OCI-LY1 (cell line): ENCODE results near the gene FCAMR.

Source experiments
- H2AFZ ChIP-seq: fragments of 200-600 bp; sonication (generic), shearing (Covaris generic); 2 replicates; pipeline ENCODE4 v1.6.0; 2014; ENCODE audit warnings: antibody characterized with exemption, mild to moderate bottlenecking, low read length
- H3F3A ChIP-seq: fragments of 200-600 bp; sonication (generic), shearing (Covaris generic); 2 replicates; pipeline ENCODE4 v1.6.0; 2014; ENCODE audit warnings: mild to moderate bottlenecking, antibody characterized with exemption, low read length, moderate library complexity; ENCODE audit not compliant: insufficient read depth
- H3K27ac ChIP-seq: fragments of 200-600 bp; sonication (generic); 2 replicates; pipeline ENCODE4 v1.5.1; 2014; ENCODE audit warnings: low read length, mixed run types, mild to moderate bottlenecking, low read depth; ENCODE audit not compliant: poor library complexity, severe bottlenecking
- H3K27me3 ChIP-seq: fragments of 200-600 bp; sonication (generic); 2 replicates; pipeline ENCODE4 v1.6.0; 2014; ENCODE audit warnings: antibody characterized with exemption, mild to moderate bottlenecking, low read length, moderate library complexity; ENCODE audit not compliant: insufficient read depth
- H3K36me3 ChIP-seq: fragments of 200-600 bp; sonication (generic); 2 replicates; pipeline ENCODE4 v1.6.1; 2014; ENCODE audit warnings: mild to moderate bottlenecking, antibody characterized with exemption, low read length, moderate library complexity, mixed read lengths; ENCODE audit not compliant: insufficient read depth
- H3K4me1 ChIP-seq: fragments of 200-600 bp; sonication (generic); 2 replicates; pipeline ENCODE4 v1.5.1; 2014; ENCODE audit warnings: mild to moderate bottlenecking, low read length, moderate library complexity; ENCODE audit not compliant: insufficient read depth, severe bottlenecking
- H3K4me2 ChIP-seq: fragments of 200-600 bp; sonication (generic), shearing (Covaris generic); 2 replicates; pipeline ENCODE4 v1.6.1; 2014; ENCODE audit warnings: low read length
- H3K4me3 ChIP-seq: fragments of 200-600 bp; sonication (generic); 2 replicates; pipeline ENCODE4 v1.5.1; 2014; ENCODE audit warnings: low read length, low read depth, mild to moderate bottlenecking, mixed read lengths; ENCODE audit not compliant: poor library complexity, severe bottlenecking
- H3K79me2 ChIP-seq: fragments of 200-600 bp; shearing (Covaris generic); 2 replicates; pipeline ENCODE4 v1.6.1; 2016; ENCODE audit warnings: mixed run types, low read length, mixed read lengths; ENCODE audit not compliant: insufficient read depth
- H3K9ac ChIP-seq: fragments of 200-600 bp; sonication (generic), shearing (Covaris generic); 2 replicates; pipeline ENCODE4 v1.6.1; 2014; ENCODE audit warnings: mild to moderate bottlenecking, low read length, mixed read lengths
- H3K9me2 ChIP-seq: fragments of 200-600 bp; sonication (generic), shearing (Covaris generic); 2 replicates; pipeline ENCODE4 v1.6.1; 2014; ENCODE audit warnings: low read depth, mild to moderate bottlenecking, low read length, mixed read lengths
- H3K9me3 ChIP-seq: fragments of 200-600 bp; shearing (Covaris generic); 2 replicates; pipeline ENCODE4 v1.6.1; 2014; ENCODE audit warnings: low read length, mixed read lengths
- H4K20me1 ChIP-seq: fragments of 200-600 bp; sonication (generic), shearing (Covaris generic); 2 replicates; pipeline ENCODE4 v1.6.0; 2016; ENCODE audit warnings: mild to moderate bottlenecking, low read length; ENCODE audit not compliant: insufficient read depth
- EZH2 ChIP-seq: fragments of 200-600 bp; sonication (generic), shearing (Covaris generic); IDR thresholded peaks from 2 replicates; pipeline ENCODE4 v1.8.0; 2017; ENCODE audit warnings: borderline replicate concordance, mixed run types, mild to moderate bottlenecking, antibody characterized with exemption, low read length, moderate library complexity, mixed read lengths
- TF ChIP-seq, protein P1 (sequence below): fragments of 200-600 bp; sonication (generic), shearing (Covaris generic); IDR thresholded peaks from 2 replicates; pipeline ENCODE4 v1.5.1; 2017; ENCODE audit warnings: mild to moderate bottlenecking, antibody characterized with exemption, low read length, moderate library complexity, mixed read lengths

FCAMR gene

DNA sequence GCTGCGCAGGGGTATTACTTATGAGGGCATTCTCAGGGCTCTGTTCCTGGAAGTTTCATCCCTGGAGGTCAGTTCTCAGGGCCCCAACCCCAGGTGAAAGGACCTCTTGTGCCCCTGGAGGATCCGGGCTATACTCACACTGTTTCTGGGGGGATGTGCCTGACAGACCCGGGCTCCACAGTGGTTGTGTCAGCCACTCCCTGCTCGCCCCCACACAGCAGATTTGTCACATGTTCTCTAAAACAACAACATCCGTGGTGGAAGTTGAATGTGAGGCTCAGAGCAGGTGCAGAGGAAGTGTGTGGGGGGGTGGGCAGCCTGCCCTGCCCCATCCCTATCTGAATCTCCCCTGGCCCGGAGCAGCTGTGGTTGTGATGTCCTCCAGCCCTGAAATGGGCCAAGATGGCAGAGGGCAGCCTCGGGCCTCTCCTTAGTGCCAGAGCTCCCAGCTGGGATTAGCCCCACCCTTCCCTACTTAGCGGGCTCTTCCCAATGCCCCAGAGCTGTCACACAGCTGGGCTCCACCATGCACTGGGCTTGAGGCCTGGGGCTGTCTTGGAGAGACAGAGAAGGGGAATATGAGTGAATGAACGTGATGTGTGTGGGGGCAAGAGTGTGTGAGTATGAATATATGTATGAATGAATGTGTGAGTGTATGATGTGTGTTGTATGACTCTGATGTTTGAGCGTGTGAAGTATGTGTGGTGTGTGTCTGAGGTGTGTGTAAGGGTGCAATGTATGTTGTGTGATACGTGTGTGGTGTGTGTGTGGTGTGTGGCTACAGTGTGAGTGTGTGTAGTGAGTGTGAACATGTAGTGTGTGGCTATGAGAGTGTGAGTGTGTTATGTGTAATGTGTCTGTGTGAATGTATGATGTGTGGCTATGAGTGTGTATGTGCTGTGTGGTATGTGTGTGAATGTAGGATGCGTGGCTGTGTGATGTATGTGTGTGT is 47.0 kb downstream of the FCAMR start:
- TF ChIP-seq, protein P1, sequence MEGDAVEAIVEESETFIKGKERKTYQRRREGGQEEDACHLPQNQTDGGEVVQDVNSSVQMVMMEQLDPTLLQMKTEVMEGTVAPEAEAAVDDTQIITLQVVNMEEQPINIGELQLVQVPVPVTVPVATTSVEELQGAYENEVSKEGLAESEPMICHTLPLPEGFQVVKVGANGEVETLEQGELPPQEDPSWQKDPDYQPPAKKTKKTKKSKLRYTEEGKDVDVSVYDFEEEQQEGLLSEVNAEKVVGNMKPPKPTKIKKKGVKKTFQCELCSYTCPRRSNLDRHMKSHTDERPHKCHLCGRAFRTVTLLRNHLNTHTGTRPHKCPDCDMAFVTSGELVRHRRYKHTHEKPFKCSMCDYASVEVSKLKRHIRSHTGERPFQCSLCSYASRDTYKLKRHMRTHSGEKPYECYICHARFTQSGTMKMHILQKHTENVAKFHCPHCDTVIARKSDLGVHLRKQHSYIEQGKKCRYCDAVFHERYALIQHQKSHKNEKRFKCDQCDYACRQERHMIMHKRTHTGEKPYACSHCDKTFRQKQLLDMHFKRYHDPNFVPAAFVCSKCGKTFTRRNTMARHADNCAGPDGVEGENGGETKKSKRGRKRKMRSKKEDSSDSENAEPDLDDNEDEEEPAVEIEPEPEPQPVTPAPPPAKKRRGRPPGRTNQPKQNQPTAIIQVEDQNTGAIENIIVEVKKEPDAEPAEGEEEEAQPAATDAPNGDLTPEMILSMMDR, result no peak
- no peak for TF ChIP-seq EZH2
- Histone ChIP-seq H3K27ac (peak overlapping the region; percentile 93), H4K20me1 (no peaks in the 10 kb centered on the region), H3K4me3 (peak overlapping the region; percentile 20), H3K79me2 (no peaks in the 10 kb centered on the region), H2AFZ (no peak overlapping the region), H3K9ac (peak overlapping the region; percentile 17), H3F3A (no peaks in the 10 kb centered on the region; the same call in 1 of the 2 replicates), H3K36me3 (no peaks in the 10 kb centered on the region), H3K9me2 (no peaks in the 10 kb centered on the region), H3K4me1 (peaks cover 42% of the 10 kb centered on the region), H3K4me2 (peak overlapping the region; percentile 58), H3K27me3 (no peaks in the 10 kb centered on the region), H3K9me3 (no peaks in the 10 kb centered on the region)

DNA sequence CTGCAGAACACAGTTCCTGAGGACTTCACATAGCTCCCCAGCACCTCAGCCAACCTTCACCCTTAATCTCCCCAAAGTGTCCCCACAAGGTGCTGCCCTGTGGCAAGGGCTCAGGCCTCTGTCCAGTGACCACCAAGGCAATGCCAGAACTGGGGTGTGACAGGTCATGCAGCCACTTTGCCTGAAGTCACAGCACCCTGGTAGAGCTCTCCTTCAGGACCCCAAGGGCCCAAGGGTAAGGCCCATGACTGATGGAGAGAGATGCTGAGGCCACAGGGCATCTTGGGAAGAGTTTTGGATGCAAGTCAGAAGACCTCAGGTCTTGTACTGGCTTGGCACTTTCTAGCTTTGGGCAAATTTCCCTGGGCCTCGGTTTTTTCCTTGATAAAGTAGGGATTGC is 47.7 kb downstream of the FCAMR start:
- Histone ChIP-seq H2AFZ (no peak overlapping the region), H3K36me3 (no peaks in the 10 kb centered on the region), H3F3A (no peaks in the 10 kb centered on the region; the same call in 1 of the 2 replicates), H3K9ac (peak overlapping the region; percentile 17), H3K9me3 (no peaks in the 10 kb centered on the region), H3K4me2 (peak overlapping the region; percentile 58), H3K4me1 (peaks cover 42% of the 10 kb centered on the region), H3K4me3 (peak overlapping the region; percentile 20), H3K27me3 (no peaks in the 10 kb centered on the region), H4K20me1 (no peaks in the 10 kb centered on the region), H3K27ac (peak overlapping the region; percentile 93), H3K79me2 (no peaks in the 10 kb centered on the region), H3K9me2 (no peaks in the 10 kb centered on the region)
- TF ChIP-seq, protein P1, result no peak
- TF ChIP-seq EZH2, result no peak

DNA sequence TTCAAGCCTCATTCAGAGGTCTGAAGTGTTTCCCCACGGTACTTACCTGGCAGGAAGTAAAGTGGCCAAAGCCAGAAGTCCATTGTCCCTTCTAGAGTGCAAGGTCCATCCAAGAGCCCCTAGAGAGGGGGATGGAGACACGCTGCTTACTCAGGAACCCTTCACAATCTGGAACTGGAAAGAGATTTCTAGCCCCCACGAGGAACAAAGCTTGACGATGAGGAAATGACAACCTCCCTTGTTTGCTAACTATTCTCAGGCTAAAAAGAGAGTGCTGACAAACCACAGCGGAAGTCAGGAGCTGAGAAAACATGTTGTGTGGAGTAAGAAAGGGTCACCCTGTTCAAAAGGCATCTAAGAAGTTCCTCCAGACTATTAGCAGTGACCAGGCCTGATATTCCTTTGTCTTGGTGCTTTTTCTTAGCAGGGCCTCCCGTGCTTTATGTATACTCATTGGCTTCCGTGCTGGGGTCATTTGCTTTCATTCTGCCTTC is 48.4 kb downstream of the FCAMR start, which contains the start of gene FCMR:
Gene FCMR (minus strand): TSS at position 170 of the 494 bp plus-strand sequence. CDS start 87 bp downstream, at position 83.
- Histone ChIP-seq H3K27me3 (no peaks in the 10 kb centered on the region), H3K9me2 (no peaks in the 10 kb centered on the region), H3K9me3 (no peaks in the 10 kb centered on the region), H4K20me1 (no peaks in the 10 kb centered on the region), H2AFZ (no peak within 1 kb of the TSS), H3K79me2 (no peaks in the 10 kb centered on the region), H3K36me3 (no peaks in the 10 kb centered on the region), H3K4me3 (peak within 1 kb of the TSS; percentile 20), H3K27ac (peak within 1 kb of the TSS; percentile 93), H3F3A (no peaks in the 10 kb centered on the region; the same call in 1 of the 2 replicates), H3K9ac (peak within 1 kb of the TSS; percentile 17), H3K4me2 (peak within 1 kb of the TSS; percentile 58), H3K4me1 (peaks cover 42% of the 10 kb centered on the region)
- TF ChIP-seq EZH2, result no peak
- TF ChIP-seq, protein P1, result no peak
